ENCODE results near the gene TMEM179.

DNA sequence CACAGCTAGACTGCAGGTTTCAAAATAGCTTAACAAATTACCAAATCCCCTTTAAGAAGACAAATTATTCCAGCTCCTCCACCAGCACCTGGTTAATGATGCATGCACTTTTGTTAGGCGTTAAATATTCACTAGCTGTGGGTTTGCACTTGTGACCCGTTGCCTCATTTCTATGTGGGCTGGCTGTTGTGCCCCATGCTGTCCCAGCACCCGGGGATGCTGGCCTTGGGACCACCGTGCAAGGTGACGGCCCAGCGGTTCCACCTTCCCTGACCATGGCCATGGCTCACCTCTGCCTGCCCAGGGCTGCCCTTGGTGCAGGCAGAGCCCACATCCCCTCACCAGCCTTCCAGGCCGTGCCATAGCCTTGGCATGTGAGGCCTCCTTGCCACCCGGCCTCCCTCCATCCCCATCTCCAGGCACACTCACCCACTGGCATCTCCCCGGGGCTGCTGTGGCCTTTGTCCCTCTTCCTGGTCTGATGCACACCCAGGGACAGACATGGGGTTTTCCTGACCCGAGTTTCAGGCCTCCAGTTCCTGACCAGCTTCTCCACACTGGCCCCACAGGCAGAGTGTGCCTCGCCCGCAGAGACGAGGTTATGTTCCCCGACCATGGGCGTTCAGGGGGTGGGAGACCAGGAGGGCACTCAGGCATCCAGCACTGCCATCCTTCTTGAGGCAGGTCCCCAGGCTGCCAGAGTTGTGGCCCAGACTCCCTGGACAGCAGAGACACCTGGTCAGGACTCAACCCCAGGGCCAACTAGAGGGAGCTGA lies 45.4 kb downstream of the TMEM179 start:
- TF ChIP-seq, protein P1, sequence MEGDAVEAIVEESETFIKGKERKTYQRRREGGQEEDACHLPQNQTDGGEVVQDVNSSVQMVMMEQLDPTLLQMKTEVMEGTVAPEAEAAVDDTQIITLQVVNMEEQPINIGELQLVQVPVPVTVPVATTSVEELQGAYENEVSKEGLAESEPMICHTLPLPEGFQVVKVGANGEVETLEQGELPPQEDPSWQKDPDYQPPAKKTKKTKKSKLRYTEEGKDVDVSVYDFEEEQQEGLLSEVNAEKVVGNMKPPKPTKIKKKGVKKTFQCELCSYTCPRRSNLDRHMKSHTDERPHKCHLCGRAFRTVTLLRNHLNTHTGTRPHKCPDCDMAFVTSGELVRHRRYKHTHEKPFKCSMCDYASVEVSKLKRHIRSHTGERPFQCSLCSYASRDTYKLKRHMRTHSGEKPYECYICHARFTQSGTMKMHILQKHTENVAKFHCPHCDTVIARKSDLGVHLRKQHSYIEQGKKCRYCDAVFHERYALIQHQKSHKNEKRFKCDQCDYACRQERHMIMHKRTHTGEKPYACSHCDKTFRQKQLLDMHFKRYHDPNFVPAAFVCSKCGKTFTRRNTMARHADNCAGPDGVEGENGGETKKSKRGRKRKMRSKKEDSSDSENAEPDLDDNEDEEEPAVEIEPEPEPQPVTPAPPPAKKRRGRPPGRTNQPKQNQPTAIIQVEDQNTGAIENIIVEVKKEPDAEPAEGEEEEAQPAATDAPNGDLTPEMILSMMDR (IDR thresholded peaks at IDR 0.05; ENCODE audit: low read depth, low read length, poor library complexity, severe bottlenecking): no peak
- no peak for TF ChIP-seq EZH2phosphoT487 (IDR thresholded peaks at IDR 0.05; ENCODE audit: borderline replicate concordance, low read length)

All from DOHH2 (cell line).